ENCODE measurements around the gene PM20D2. TPM values are rescaled to one million over a fixed set of nuclear protein-coding genes. Genes with fewer than 3 reads are reported as not detected.
A peak's percentile ranks its signal among the peaks of the same experiment; 100 is the strongest.
"Not testable (repeated sequence)": the region's sequence is repeated elsewhere in the genome, so short reads cannot be mapped to it uniquely, and the experiment has no call there.

The PM20D2 gene
- total RNA-seq (2014; rRNA removed; shearing (Covaris generic)): 46.1 and 52.7 TPM in 2 replicates

- Histone ChIP-seq H3K27me3 (replicated peaks) (no peaks in the 10 kb centered on the region), H3K4me1 (replicated peaks) (peaks cover 24% of the 10 kb centered on the region), H3K27ac (peak within 1 kb of the TSS; percentile 94), H3K4me3 (peak within 1 kb of the TSS; percentile 77), H3K36me3 (peaks cover 27% of the 10 kb centered on the region), H3K9me3 (replicated peaks) (no peaks in the 10 kb centered on the region)
- peak; percentile 72 to 84 for DNase-seq (ENCODE audit: low read depth in 1 of 2, low spot score in 2 of 2)
Measured at GRCh38 chr6:89145956-89146717, at the start of gene PM20D2. TSS of gene PM20D2 (plus strand) at chr6:89146055. CDS start at chr6:89146145, 90 bp downstream.

GRCh38 chr6:89098461-89098860, 47.4 kb upstream of the PM20D2 start:
- Histone ChIP-seq H3K27ac (no peak overlapping the region), H3K4me1 (replicated peaks) (no peaks in the 10 kb centered on the region), H3K9me3 (replicated peaks) (no peaks in the 10 kb centered on the region), H3K4me3 (no peak overlapping the region), H3K27me3 (replicated peaks) (no peaks in the 10 kb centered on the region), H3K36me3 (no peaks in the 10 kb centered on the region)
- DNase-seq (ENCODE audit: low read depth in 1 of 2, low spot score in 2 of 2): no peak

DNA sequence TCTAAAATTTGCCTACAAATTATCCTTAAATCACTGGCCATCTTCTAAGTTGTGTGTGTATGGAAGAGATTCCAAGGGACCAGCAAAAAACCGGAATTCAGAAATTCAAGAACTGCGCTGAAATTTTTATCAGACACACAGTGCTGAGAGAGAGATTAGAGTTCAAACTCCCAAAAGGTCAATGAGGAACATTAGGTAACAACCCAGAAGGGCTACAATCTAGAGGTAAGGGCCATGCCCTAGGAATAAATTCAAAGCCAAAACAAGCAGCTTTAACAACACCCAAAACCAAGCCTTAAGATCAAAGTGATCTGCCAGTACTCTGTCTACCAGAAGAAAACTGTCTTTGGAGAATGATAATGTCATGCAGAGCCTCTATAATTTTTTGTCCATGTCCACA, 45.7 kb upstream of the PM20D2 start:
- no peaks in the 10 kb centered on the region for H3K9me3 ChIP-seq (replicated peaks)
- no peaks in the 10 kb centered on the region for H3K27me3 ChIP-seq (replicated peaks)
- H3K27ac ChIP-seq: no peak overlapping the region
- H3K4me1 ChIP-seq (replicated peaks): no peaks in the 10 kb centered on the region
- DNase-seq (ENCODE audit: low read depth in 1 of 2, low spot score in 2 of 2): no peak
- no peaks in the 10 kb centered on the region for H3K36me3 ChIP-seq
- H3K4me3 ChIP-seq: no peak overlapping the region

- no peak for DNase-seq (ENCODE audit: low read depth in 1 of 2, low spot score in 2 of 2)
- Histone ChIP-seq H3K27ac (no peak overlapping the region), H3K36me3 (no peaks in the 10 kb centered on the region), H3K4me1 (replicated peaks) (no peaks in the 10 kb centered on the region), H3K9me3 (replicated peaks) (no peaks in the 10 kb centered on the region), H3K4me3 (no peak overlapping the region), H3K27me3 (replicated peaks) (no peaks in the 10 kb centered on the region)
Measured at GRCh38 chr6:89110284-89110683, 35.6 kb upstream of the PM20D2 start.

GRCh38 chr6:89111933-89112332, 33.9 kb upstream of the PM20D2 start:
- peaks cover under 1% of the 10 kb centered on the region; the same call in 1 of the 2 replicates for H3K4me1 ChIP-seq (replicated peaks)
- H3K4me3 ChIP-seq: no peak overlapping the region
- no peaks in the 10 kb centered on the region for H3K9me3 ChIP-seq (replicated peaks)
- peaks cover 8% of the 10 kb centered on the region; the same call in 1 of the 2 replicates for H3K27me3 ChIP-seq (replicated peaks)
- H3K27ac ChIP-seq: no peak overlapping the region
- no peak for DNase-seq (ENCODE audit: low read depth in 1 of 2, low spot score in 2 of 2)
- no peaks in the 10 kb centered on the region for H3K36me3 ChIP-seq

- H3K27me3 ChIP-seq (replicated peaks): peaks cover 16% of the 10 kb centered on the region
- no peak overlapping the region; the same call in 1 of the 2 replicates for H3K4me3 ChIP-seq
- no peak overlapping the region for H3K27ac ChIP-seq
- peaks cover 8% of the 10 kb centered on the region for H3K4me1 ChIP-seq (replicated peaks)
- no peak for DNase-seq (ENCODE audit: low read depth in 1 of 2, low spot score in 2 of 2)
- no peaks in the 10 kb centered on the region for H3K9me3 ChIP-seq (replicated peaks)
- H3K36me3 ChIP-seq: 0 out of 2 replicates have a peak, but pooled peaks cover 5% of the 10 kb centered on the region
Measured at GRCh38 chr6:89116702-89117101, 29.2 kb upstream of the PM20D2 start.

- H3K27ac ChIP-seq: no peak within 1 kb of the TSS
- H3K4me1 ChIP-seq (replicated peaks): peaks cover 8% of the 10 kb centered on the region
- peak in 1 of 2 experiments; percentile 50 for DNase-seq (ENCODE audit: low read depth in 1 of 2, low spot score in 2 of 2)
- no peaks in the 10 kb centered on the region for H3K9me3 ChIP-seq (replicated peaks)
- 0 out of 2 replicates have a peak, but pooled peaks cover 5% of the 10 kb centered on the region for H3K36me3 ChIP-seq
- peak within 1 kb of the TSS; percentile 58 for H3K4me3 ChIP-seq
- H3K27me3 ChIP-seq (replicated peaks): peaks cover 16% of the 10 kb centered on the region
Measured at GRCh38 chr6:89117211-89118108, 28.4 kb upstream of the PM20D2 start, which contains the start of gene SRSF12. TSS of gene SRSF12 (minus strand) at chr6:89118071. CDS start at chr6:89117887, 184 bp downstream.

DNA sequence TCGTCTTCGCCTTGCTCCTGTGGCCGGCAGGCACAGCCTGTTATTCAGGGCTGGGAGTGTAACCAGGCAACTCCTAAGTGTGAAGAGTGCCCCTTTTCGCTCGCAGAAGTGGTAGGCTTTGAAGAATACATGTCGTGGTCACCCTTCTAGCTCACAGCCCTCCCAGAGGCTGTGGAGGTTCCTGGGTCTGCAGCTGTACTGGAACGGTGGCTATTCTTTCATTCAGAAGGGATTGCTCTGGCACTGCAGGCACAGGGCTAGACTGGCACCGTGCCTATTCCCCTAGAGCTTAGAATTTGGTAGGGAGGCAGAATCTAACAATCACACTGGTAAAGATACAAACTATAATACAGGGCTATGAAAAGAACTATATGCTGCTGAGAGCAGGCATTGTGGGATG, 26.9 kb upstream of the PM20D2 start:
- peaks cover 8% of the 10 kb centered on the region for H3K4me1 ChIP-seq (replicated peaks)
- no peak for DNase-seq (ENCODE audit: low read depth in 1 of 2, low spot score in 2 of 2)
- no peaks in the 10 kb centered on the region for H3K9me3 ChIP-seq (replicated peaks)
- peaks cover 16% of the 10 kb centered on the region for H3K27me3 ChIP-seq (replicated peaks)
- no peak overlapping the region for H3K27ac ChIP-seq
- no peak overlapping the region for H3K4me3 ChIP-seq
- 0 out of 2 replicates have a peak, but pooled peaks cover 5% of the 10 kb centered on the region for H3K36me3 ChIP-seq

GRCh38 chr6:89120371-89120770, 25.5 kb upstream of the PM20D2 start:
- H3K9me3 ChIP-seq (replicated peaks): no peaks in the 10 kb centered on the region
- DNase-seq (ENCODE audit: low read depth in 1 of 2, low spot score in 2 of 2): no peak
- H3K27ac ChIP-seq: no peak overlapping the region
- peaks cover 16% of the 10 kb centered on the region for H3K27me3 ChIP-seq (replicated peaks)
- no peak overlapping the region for H3K4me3 ChIP-seq
- H3K36me3 ChIP-seq: 0 out of 2 replicates have a peak, but pooled peaks cover 5% of the 10 kb centered on the region
- peaks cover 8% of the 10 kb centered on the region for H3K4me1 ChIP-seq (replicated peaks)

DNA sequence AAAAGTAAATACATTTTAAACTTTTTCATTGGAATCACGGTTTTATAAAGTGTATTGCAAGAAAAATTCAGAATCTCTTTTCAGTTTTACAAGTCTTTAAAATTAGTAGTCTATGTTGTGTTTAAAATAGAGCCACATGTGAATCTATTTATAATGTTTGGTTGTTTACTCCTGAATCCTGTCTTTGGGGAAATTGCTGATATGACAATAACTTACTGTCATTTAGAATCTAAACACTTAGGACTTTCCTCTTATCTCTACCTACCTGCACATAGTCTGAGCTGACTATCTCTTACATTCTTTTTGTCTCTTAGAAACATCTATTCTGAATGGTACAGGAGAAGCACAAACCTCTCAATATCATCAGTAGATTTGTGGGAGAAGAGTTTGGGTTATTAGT, 23.9 kb upstream of the PM20D2 start:
- no peak for DNase-seq (ENCODE audit: low read depth in 1 of 2, low spot score in 2 of 2)
- H3K27me3 ChIP-seq (replicated peaks): peaks cover 8% of the 10 kb centered on the region; the same call in 1 of the 2 replicates
- H3K9me3 ChIP-seq (replicated peaks): no peaks in the 10 kb centered on the region
- H3K4me3 ChIP-seq: no peak overlapping the region
- peaks cover 8% of the 10 kb centered on the region for H3K4me1 ChIP-seq (replicated peaks)
- H3K36me3 ChIP-seq: 0 out of 2 replicates have a peak, but pooled peaks cover 5% of the 10 kb centered on the region
- no peak overlapping the region for H3K27ac ChIP-seq

DNA sequence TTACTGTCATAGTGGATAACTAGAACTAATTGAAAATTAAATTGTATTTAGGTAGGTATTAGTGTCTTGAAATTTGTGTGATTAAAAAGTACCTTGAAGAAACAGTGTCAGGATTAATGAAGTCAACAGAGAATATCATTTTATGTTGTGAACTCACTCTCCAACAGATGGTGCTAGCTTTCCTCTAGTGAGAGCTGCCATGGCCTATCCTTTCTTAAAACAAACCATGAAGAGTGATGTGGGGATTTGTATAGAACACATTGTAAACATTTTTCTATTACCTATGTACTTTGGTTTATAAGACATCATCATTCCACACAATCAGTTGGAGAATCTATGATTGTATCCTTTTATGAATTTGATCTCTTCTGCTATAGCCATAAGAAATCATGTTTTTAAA, 23.2 kb upstream of the PM20D2 start:
- peak in 1 of 2 experiments; percentile 23 for DNase-seq (ENCODE audit: low read depth in 1 of 2, low spot score in 2 of 2)
- H3K4me3 ChIP-seq: no peak overlapping the region
- peaks cover 1% of the 10 kb centered on the region; the same call in 1 of the 2 replicates for H3K27me3 ChIP-seq (replicated peaks)
- H3K4me1 ChIP-seq (replicated peaks): peaks cover under 1% of the 10 kb centered on the region
- H3K9me3 ChIP-seq (replicated peaks): no peaks in the 10 kb centered on the region
- H3K36me3 ChIP-seq: 0 out of 2 replicates have a peak, but pooled peaks cover under 1% of the 10 kb centered on the region
- H3K27ac ChIP-seq: no peak overlapping the region

DNA sequence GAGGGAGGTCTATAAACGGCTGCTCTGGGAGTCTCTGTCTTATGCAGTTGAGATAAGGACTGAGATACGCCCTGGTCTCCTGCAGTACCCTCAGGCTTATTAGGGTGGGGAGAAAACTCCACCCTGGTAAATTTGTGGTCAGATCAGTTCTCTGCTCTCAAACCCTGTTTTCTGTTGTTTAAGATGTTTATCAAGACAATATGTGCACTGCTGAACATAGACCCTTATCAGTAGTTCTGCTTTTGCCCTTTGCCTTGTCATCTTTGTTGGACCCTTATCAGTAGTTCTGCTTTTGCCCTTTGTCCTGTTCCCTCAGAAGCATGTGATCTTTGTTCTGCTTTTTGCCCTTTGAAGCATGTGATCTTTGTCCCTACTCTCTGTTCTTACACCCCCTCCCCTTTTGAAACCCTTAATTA, 17.6 kb upstream of the PM20D2 start:
- H3K27ac ChIP-seq; H3K27me3 ChIP-seq (replicated peaks); H3K4me1 ChIP-seq (replicated peaks); DNase-seq (ENCODE audit: low read depth in 1 of 2, low spot score in 2 of 2); H3K36me3 ChIP-seq; H3K4me3 ChIP-seq; H3K9me3 ChIP-seq (replicated peaks): not testable (repeated sequence)

GRCh38 chr6:89131599-89131998, 14.3 kb upstream of the PM20D2 start:
- no peak for DNase-seq (ENCODE audit: low read depth in 1 of 2, low spot score in 2 of 2)
- no peaks in the 10 kb centered on the region for H3K27me3 ChIP-seq (replicated peaks)
- H3K4me3 ChIP-seq: no peak overlapping the region
- no peak overlapping the region for H3K27ac ChIP-seq
- H3K4me1 ChIP-seq (replicated peaks): no peaks in the 10 kb centered on the region
- H3K9me3 ChIP-seq (replicated peaks): no peaks in the 10 kb centered on the region
- no peaks in the 10 kb centered on the region for H3K36me3 ChIP-seq

All from SJSA1 (cell line).